ENCODE measurements around the gene HNRNPC.
A peak's percentile ranks its signal among the peaks of the same experiment; 100 is the strongest.

The HNRNPC gene

GRCh38 chr14:21210023-21210422 lies 59.2 kb downstream of the HNRNPC start:
- no peak for DNase-seq

GRCh38 chr14:21209185-21209584 lies 60.1 kb downstream of the HNRNPC start:
- DNase-seq: no peak

DNA sequence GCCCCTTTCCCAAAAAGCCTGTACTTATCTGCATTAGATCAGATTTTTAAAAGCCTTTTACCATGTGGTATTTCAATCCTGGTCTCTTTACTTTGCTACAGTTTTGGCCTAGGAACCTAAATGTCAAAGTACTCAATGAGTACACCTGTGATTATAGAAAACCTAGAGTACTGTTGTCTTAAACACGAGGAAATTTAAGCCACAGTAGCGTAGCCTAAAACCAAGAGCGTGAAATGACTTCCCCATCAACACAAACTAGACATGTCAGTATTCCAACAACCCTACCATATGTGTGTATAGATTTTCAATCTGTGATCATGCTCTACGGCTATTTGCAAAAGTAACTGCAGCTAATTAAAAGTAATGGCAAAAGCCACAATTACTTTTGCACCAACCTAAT lies 60.7 kb downstream of the HNRNPC start:
- DNase-seq: no peak

DNA sequence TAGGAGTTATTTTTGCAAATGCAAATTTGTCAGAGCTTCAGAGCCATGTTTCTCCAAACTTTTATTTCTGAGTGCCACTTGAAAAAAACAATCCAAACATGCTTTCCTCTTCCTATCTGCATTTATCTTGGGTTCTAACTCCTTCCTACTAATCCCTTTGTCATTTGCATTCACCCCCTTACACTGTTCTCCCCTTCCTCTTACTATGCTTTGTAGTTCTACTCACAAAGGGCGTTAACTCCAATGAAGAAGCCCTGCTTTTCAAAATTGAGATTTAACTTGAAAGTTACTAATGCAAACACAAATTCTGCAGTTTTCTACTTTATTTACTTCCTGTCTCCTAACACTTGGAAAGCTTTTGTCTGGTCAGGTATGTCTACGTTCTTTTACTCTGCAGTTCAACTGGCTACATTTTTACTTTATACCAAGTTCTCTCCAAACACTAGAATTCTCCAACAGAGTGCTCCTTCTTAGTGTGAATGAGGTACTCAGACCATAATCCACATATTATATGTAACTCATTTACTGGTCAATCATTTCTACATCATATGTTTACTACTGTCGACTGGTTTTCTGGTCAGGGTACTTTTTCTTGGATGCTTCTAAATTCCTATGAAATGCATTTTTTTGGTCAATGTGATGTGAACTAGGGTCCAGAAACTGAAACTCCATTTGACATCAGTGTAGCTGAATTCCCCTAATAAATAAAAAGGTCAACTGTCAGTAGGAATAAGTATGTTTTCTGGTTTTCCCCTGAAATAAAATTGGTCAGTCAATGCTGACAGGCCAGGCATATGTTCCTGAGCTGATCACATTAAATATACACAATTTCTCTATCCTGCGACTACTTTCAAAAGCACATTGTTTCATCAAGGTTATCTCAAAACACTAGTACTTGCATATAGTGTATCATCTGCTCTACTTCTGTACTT lies 62.2 kb downstream of the HNRNPC start:
- no peak for DNase-seq

DNA sequence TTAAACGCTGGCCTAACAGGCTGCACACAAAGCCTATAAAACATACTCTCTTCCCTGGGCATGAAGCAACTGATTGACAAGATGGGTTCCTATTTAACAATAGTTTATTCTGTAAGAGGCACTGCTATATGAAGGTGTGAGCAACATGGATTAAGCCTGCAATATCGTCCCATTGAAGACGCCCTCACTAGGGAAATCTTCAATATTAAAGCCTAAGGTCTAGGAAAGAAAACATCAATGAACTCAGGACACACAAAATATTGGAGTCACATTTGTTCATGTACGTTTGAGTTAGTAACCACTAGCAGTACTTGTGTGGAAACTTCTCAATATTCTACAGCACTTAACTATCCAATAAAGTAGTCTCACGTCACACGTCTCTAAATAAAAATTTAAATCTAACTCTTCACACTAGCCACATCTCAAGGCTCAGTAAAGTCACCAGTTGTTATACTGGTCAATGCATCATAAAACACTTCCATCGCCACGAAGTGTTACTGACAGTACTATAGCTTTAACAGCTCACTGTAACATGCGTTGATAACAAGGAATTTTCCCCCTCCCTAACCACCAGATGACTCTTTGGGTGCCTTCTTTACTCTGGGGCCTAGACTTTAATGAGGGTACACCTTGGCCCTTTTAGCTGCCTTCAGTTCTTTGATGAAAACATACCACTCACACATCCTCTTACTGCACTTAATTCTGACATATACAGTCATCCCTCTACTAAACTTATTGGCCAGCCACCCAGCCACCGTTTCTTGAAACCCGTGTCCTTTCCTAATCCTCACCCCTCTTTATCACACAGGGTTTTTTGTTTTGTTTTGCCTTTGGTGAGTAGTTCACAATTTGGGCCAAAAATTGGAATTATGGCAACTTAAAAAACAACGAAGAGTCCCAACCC lies 63.3 kb downstream of the HNRNPC start:
- DNase-seq: no peak

- DNase-seq: no peak
Observed at GRCh38 chr14:21205026-21205677, 64.1 kb downstream of the HNRNPC start.

GRCh38 chr14:21204167-21205025 lies 64.8 kb downstream of the HNRNPC start:
- DNase-seq: no peak

DNA sequence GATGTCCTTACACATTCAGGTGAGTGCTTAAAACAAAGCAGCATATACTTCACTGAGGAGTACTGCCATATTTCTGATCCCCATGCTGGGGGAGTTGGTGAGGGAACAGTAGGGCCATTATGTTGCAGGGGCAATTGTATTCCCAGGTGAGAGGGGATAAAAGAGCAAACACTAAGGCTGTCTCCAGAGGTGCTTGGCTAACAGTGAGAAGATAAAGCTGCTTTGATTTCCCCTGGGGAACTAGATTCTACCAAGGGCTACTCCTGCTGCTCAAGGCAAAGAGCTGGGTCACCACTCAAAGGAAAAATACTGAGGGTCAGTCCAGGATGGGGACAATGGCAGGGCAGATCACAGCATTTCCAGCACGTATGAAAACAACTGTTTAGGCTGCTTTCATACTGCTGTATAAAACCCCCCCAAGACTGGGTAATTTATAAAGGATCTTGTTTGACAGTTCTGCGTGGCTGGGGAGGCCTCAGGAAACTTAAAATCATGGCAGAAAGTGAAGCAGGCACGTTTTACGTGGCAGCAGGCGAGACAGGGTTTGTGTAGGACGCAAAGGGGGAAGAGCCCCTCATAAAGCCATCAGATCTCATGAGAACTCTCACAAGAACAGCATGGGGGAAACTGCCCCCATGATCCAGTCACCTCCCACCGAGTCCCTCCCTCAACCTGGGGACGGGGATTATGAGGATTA lies 65.6 kb downstream of the HNRNPC start:
- no peak for DNase-seq

- DNase-seq: peak; percentile 20 to 42
Observed at GRCh38 chr14:21202463-21203358, 66.5 kb downstream of the HNRNPC start.

- no peak for DNase-seq
Observed at GRCh38 chr14:21201732-21202462, 67.3 kb downstream of the HNRNPC start.

- no peak for DNase-seq
Observed at GRCh38 chr14:21200752-21201461, 68.3 kb downstream of the HNRNPC start.

DNA sequence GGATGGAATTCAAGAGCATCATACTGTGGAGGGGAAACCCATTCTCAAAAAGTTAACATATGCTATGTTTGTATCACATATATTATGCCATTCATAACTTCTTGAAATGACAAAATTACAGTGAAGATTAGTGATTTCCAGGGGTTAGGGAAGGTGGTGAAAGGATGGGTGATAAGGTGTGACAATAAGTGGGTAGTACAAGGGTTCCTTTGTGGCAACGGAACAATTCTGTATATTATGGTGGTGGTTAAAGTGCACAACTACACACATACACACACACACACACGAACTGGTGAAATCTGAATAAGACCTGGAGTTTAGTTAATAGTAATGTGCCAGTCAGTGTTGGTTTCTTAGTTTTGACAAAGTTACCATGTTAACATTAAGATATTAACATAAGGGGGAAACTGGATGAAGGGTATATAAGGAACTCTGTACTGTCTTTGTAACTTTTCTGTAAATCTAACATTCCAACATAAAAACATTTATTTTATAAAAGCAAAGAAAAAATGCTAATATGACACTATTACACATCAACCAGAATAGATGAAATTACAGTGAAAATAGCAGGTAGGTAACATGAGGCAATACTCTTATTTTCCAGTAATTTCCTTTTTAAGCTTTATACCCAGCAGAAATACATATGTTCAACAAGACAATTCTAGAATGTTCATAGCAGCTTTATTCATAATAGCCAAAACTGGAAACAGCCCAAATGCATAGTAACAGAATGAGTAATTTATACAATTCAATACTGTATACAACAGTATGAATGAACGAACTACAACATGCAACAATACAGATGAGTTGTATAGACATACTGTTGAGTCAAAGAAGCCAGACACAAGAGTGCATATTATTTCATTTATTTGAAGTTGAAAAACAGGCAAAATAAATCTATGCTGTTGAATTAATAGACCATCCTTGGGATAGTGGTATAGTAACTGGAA lies 69.4 kb downstream of the HNRNPC start:
- no peak for DNase-seq

DNA sequence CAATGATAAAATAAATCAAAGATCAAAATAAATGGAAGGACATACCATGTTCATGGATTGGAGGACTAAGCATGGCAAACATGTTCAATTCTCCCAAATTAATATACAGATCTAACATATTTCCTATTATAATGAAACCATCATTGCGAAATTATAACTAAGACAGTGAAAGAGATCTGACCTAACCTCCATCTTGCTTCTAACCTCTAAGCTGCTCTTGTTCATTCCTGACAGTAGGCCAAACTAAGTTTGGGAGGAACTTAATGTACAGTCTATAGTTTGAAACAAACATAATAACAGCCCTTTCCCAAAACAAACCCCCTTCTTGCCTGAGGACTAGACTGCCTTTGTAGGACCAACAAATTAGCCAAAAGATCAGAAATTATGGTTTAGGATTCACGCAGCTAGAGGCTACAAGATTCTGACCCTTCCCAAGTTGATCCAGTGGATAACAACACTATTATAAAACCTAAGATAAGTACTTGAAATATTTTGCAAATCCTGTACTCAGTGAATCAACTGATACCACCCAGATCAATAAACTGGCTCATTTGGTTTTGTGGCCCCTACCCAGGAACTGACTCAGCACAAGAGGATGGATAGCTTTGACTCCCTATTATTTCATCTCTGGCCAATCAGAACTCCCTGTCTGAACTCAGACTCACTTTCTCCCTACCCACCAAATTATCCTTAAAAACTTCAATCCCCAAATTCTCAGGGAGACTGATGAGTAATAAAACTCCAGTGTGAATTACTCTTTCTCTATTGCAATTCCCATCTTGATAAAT lies 71.6 kb downstream of the HNRNPC start:
- peak in 1 of 2 donors; percentile 28 for DNase-seq

DNA sequence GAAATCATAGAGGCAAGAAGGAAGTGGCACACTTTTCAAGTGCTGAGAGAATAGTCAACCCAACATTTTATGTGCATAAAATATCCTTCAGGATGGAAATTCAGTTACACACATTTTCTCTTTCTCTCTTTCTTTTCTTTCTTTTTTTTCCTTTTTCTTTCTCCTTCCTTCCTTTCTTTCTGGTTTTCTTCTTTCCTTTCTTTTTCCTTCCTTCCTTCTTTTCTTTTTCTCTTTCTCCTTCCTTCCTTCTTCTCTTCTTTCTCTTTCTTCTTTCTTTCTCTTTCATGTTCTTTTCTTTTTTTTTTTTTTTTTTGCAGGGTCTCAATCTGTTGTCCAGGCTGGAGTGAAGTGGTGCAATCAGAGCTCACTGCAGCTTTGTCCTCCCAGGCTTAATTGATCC lies 74.6 kb downstream of the HNRNPC start:
- DNase-seq: no peak

DNA sequence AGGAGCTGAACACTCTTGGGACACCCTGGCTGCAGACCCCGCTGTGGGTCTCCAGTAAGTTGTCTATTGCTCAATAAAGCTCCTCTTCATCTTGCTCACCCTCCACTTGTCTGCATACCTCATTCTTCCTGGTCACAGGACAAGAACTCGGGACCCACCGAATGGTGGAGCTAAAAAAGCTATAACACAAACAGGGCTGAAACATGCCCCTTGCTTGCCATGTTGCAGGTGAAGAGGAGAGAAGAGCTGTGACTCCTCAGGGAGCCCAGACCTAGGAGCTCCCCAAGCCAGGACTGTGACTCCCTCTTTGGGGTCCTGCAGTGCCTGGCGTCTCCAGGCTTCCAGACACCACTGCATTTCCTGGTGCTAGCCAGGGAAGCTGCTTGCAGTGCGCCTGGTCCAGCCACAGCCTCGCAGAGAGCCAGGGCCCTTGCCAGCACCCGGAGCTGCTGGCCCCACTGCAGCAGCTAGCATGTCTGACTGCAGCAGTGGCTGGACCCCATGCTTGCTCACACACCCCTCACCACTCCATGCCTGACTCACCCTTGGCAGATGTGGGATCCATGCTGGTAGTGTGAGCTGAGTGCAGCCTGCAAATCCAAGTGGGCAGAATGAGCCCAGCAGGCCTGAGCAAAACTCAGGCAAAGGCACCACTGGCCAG lies 76.2 kb downstream of the HNRNPC start:
- no peak for DNase-seq

DNA sequence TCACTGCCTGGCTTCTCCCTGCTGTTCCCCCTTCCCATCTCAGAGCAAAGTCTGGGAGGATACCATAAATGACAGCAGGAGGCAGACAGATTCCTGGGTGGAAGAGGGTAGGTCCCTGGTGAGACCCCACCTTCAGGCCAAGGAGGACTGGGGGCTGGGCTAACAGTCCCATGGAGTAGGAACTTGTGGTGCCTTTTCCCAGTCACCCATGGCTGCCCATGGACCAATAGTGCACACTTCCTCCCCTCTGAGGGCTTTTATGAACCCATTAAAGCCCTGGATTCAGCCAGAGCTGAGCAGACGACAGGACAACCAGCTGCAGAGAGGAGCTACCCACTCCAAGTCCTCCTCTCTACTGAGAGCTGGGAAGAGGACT lies 76.8 kb downstream of the HNRNPC start:
- no peak for DNase-seq
